ENCODE results near the gene IPO8.

IPO8 gene

GRCh38 chr12:30631740-30632139, 63.9 kb downstream of the IPO8 start:
- TF ChIP-seq TEAD4 (IDR thresholded peaks at IDR 0.05) (no peak), RAD21 (IDR thresholded peaks at IDR 0.05; ENCODE audit: low read depth) (no peak), USF1 (IDR thresholded peaks at IDR 0.05) (no peak), CEBPB (IDR thresholded peaks at IDR 0.05) (no peak), MAX (IDR thresholded peaks at IDR 0.05) (no peak), ZBTB7A (IDR thresholded peaks at IDR 0.05; ENCODE audit: low read depth) (no peak), CREB1 (IDR thresholded peaks at IDR 0.05; ENCODE audit: low read depth) (no peak), NFIC (IDR thresholded peaks at IDR 0.05) (no peak), TCF12 (IDR thresholded peaks at IDR 0.05; ENCODE audit: low read depth) (no peak)

GRCh38 chr12:30630979-30631285, 64.7 kb downstream of the IPO8 start:
- TF ChIP-seq EGR1 (IDR thresholded peaks at IDR 0.05) (no peak), CREB1 (IDR thresholded peaks at IDR 0.05; ENCODE audit: low read depth) (no peak), REST (IDR thresholded peaks at IDR 0.05; ENCODE audit: low read depth) (no peak), MAX (IDR thresholded peaks at IDR 0.05) (no peak), TEAD4 (IDR thresholded peaks at IDR 0.05) (no peak), CEBPB (IDR thresholded peaks at IDR 0.05) (no peak), USF1 (IDR thresholded peaks at IDR 0.05) (no peak), FOXM1 (IDR thresholded peaks at IDR 0.05; ENCODE audit: borderline replicate concordance, low read depth) (no peak)

GRCh38 chr12:30630076-30630978, 65.3 kb downstream of the IPO8 start:
- no peak for TF ChIP-seq ZBTB7A (IDR thresholded peaks at IDR 0.05; ENCODE audit: low read depth)
- TF ChIP-seq CREB1 (IDR thresholded peaks at IDR 0.05; ENCODE audit: low read depth): no peak
- no peak for TF ChIP-seq EP300 (IDR thresholded peaks at IDR 0.05; ENCODE audit: borderline replicate concordance)
- no peak for TF ChIP-seq REST (IDR thresholded peaks at IDR 0.05; ENCODE audit: low read depth)
- no peak for TF ChIP-seq EGR1 (IDR thresholded peaks at IDR 0.05)
- no peak for TF ChIP-seq USF1 (IDR thresholded peaks at IDR 0.05)
- TF ChIP-seq YY1 (IDR thresholded peaks at IDR 0.05; ENCODE audit: low read depth): no peak
- TF ChIP-seq NFIC (IDR thresholded peaks at IDR 0.05): no peak
- no peak for TF ChIP-seq TAF1 (IDR thresholded peaks at IDR 0.05; ENCODE audit: low read depth)
- no peak for TF ChIP-seq FOXM1 (IDR thresholded peaks at IDR 0.05; ENCODE audit: borderline replicate concordance, low read depth)

- TF ChIP-seq YY1 (IDR thresholded peaks at IDR 0.05; ENCODE audit: low read depth): no peak
Measured at GRCh38 chr12:30626847-30627246, 68.8 kb downstream of the IPO8 start.

GRCh38 chr12:30624009-30624408, 71.7 kb downstream of the IPO8 start:
- TF ChIP-seq NFIC (IDR thresholded peaks at IDR 0.05): no peak
- no peak for TF ChIP-seq YY1 (IDR thresholded peaks at IDR 0.05; ENCODE audit: low read depth)
- TF ChIP-seq TEAD4 (IDR thresholded peaks at IDR 0.05): no peak
- TF ChIP-seq CEBPB (IDR thresholded peaks at IDR 0.05): no peak
- no peak for TF ChIP-seq EP300 (IDR thresholded peaks at IDR 0.05; ENCODE audit: borderline replicate concordance)
- TF ChIP-seq RAD21 (IDR thresholded peaks at IDR 0.05; ENCODE audit: low read depth): no peak
- TF ChIP-seq TAF1 (IDR thresholded peaks at IDR 0.05; ENCODE audit: low read depth): no peak
- no peak for TF ChIP-seq MAX (IDR thresholded peaks at IDR 0.05)
- TF ChIP-seq FOXM1 (IDR thresholded peaks at IDR 0.05; ENCODE audit: borderline replicate concordance, low read depth): no peak

GRCh38 chr12:30622509-30622908, 73.2 kb downstream of the IPO8 start:
- TF ChIP-seq MAX (IDR thresholded peaks at IDR 0.05): no peak
- TF ChIP-seq YY1 (IDR thresholded peaks at IDR 0.05; ENCODE audit: low read depth): no peak
- no peak for TF ChIP-seq USF1 (IDR thresholded peaks at IDR 0.05)
- no peak for TF ChIP-seq REST (IDR thresholded peaks at IDR 0.05; ENCODE audit: low read depth)
- TF ChIP-seq TEAD4 (IDR thresholded peaks at IDR 0.05): no peak
